ENCODE measurements around the gene CSTPP1.
A peak's percentile ranks its signal among the peaks of the same experiment; 100 is the strongest.

Gene CSTPP1

DNA sequence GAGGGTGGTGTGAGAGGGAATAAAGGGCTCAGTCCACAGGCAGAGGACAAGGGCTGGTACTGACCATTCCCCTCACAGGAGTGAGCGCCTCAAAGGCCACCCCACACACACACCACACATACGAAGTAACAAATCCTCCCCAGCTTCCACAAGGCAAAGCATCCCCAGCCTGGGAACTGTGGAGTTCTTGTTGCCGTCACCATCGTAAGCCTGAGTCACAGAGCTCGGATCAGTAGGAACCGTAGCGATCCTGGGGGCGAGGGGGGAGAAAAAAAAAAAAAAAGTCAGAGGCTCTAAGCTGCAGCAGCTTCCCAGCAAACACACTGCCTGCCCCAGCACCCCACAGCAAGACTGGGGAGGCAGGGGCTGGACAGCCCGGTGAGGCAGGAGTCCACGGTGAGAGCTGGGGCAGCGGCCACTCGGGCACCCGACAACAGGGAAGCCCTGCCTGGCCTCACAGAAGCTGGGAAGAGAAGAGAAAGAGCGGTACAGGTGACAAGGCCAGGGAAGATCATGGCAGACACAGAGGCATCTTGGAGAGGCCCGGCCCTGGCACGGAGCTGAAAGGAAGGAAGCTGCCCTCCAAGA is 228.8 kb downstream of the CSTPP1 start:
- no peak for DNase-seq

- DNase-seq: no peak
These were observed 229.8 kb downstream of the CSTPP1 start for GRCh38 chr11:47166368-47166767.

- DNase-seq: no peak
These were observed 234.7 kb downstream of the CSTPP1 start for GRCh38 chr11:47171061-47171838.

GRCh38 chr11:47171856-47172255 is 235.3 kb downstream of the CSTPP1 start:
- DNase-seq: no peak

DNA sequence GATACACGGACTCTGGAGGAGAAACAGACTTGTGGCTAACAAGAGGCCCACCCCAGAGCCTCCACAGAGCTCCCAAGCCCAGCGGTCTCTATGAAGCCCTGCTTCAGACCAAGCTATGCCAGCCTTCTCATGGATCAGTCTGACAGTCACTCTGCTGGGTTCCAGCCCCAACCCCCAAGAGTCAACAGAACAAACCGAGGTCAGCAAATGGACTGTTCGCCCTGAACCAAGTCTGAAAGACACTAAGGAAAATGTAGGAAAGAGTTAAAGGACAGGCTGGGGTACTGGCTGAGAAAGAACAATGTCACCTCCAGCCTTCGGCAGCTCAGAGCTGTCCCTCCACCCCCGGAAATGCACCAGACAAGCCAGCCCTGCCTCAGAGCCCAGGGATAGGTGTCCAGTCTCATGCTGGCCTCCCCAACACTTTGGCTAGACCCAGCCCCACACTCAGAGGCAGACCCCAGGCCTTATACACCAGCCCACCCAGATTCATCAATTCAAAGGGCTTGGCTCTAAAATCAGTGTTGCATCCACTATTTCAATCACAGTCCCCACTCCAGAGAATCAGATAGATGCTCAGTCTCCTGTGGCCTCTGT is 236.3 kb downstream of the CSTPP1 start:
- no peak for DNase-seq

GRCh38 chr11:47175746-47176327 is 239.3 kb downstream of the CSTPP1 start:
- no peak for DNase-seq

DNA sequence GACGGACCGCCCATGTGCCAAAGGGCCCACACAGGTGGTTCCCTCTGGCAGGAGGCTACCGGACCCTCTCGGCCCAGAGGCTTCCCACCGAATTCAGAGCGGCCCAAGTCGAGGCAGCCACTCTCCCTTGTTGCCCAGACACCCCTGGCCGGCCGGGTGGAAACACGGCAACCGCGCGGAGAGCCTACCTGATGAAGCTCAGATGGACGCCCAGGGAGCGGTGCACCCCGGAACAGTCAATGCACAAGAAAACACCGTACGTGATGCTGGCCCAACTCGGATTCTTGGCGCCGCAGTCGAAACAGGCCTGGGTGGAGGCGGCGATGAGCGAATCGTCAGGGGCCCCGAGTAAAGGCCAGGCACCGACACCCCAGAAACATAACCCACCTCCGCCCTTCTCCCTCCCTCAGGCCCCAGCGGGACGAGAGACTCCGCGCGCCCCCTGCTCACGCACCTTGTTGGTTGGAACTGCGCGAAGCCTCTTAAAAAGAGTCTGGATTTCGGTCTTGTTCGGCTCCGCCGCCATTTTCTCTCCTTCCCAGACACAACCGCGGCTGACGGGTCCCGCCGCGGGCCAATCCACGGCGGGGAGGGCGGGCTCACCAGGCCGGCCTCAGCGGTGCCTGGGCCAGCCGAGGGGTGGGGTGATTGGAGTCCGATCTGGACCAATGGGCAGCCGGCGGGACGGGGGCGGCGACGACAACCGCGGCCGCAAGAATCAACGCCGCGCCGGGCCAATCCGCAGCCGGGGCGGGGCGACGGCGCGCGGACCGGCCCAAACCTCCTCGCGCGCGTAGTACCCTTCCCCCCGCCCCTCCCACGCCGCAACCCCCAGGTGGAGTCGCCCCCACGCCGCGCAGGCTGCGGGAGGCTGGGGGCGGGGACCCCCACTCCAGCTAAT is 240.0 kb downstream of the CSTPP1 start, which contains the start of gene ARFGAP2:
TSS of gene ARFGAP2 (minus strand) at position 552 of the 901 bp plus-strand sequence. CDS start at position 526, 26 bp downstream.
- DNase-seq: peak; percentile 94

DNA sequence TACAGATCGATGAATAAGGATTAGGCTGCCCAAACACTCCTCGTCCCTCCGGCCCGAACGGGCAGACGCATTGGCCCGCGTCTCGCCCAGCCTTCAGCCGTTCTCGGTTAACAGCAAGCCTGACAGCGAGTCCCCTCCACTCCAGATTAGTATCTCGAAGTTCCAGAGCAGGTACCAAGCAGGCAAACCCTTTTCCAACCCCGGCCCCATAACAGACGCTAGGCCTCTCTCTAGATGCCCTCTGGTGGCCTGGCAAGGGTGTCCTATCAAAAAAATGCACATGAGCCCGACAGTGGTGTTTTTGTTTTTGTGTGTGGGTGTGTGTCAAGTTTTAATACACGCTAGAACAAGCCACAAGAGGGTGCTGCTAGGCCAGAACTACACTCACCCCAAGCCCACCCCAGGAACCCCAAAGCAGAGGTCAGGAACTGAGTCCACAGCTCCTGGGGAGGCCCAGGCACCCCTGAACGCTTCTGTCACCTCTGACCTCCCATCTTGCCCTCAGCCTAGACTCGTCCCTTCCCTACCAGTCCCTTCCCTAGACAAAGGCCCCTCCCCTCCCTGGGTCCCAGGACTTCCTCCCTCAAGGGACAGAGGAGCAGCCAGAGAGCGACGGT is 240.8 kb downstream of the CSTPP1 start:
- peak; percentile 79 for DNase-seq

DNA sequence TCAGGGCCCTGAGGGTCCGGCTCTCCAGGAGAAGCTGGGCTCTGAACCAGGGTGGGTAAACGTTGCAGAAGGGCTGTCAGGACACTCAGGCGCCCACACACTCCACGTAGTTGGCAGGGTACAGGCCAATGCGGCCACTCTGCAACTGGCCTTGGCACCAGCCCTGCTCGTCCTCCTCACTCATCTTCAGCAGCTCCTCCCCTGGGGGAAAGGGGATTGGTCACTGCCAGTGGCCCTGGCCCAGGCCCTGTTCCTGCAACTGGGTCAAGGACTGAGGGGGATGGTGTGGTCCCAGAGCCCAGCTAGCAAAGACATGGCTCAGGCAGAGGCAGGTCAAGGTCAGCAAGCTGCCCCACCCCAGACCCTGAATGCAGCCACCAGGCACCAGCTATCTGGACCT is 241.3 kb downstream of the CSTPP1 start:
- DNase-seq: no peak

GRCh38 chr11:47178316-47178715 is 241.8 kb downstream of the CSTPP1 start:
- no peak for DNase-seq

GRCh38 chr11:47178737-47179654 is 242.4 kb downstream of the CSTPP1 start:
- DNase-seq: no peak

DNA sequence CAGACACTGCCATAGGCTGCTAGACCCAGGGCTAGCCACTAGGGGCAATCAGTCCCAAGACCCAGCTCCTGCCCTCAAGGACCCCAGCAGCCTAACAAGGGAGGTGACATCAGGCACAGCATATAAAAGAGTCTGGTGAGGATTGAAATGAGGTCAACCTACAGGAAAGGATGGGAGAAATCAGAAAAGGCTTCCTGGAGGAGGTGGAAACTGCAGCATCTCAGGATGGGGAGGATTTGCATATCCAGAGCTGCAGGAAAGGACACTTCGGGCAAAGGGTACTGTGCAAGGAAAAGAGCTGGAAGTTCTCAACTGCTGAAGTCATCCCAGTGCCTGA is 243.1 kb downstream of the CSTPP1 start:
- DNase-seq: peak; percentile 26

GRCh38 chr11:47180006-47180787 is 243.6 kb downstream of the CSTPP1 start:
- DNase-seq: no peak

GRCh38 chr11:47181271-47181670 is 244.7 kb downstream of the CSTPP1 start:
- no peak for DNase-seq

DNA sequence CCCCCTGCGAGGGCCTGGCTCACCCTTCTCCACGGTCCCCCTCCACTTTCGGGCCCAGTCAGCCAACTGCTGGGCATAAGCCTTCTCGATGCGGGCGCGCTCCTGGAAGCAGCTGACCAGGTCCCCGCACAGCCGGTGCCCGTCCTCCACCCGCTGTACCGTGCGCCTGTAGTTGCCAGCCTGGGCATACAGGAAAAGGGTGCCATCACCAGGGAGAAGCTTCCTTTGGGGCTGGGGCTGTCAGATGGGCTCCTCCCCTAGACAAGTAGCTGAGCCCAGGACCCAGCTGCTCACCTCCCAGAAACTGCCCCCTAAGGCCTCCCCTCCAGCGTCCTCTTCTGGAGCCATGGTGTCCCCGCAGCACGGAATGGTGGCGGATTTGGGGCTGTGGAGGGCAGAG is 245.8 kb downstream of the CSTPP1 start:
- no peak for DNase-seq

DNA sequence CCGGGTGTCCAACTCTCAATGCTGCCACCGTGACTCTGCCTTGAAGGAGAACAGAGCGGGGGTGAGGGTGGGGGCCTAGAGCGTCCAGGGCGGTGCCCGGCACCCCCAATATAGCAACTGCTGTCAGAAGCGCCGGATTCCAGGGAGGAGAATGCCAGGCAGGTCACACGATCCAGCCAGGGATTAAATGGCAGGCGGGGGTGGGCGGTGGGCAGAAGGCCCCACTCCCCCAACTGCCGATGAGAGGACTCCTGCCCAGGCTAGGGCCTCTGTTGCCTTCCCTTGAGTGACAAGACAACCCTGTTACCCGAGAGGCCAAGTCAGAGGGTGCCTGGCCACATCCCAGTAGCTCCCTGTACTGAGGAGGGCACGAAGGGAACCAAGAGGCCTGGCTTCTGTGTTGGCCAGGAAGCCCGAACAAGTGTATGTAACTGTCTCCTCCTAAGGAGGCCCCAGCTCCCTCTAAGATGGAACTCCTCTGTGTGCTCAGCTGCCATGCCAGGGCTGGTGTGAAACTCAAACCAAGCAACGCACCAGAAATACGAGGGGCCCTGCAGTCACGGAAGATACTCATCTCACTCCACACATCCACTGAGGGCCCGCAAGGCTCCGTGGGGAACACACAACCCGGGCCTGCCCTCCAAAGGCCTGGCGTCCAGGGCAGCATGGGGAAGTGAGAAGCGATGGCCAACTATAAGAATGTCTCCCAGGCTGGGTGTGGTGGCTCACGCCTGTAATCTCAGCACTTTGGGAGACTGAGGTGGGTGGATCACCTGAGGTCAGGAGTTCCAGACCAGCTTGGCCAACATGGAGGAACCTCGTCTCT is 246.7 kb downstream of the CSTPP1 start:
- DNase-seq: no peak

- no peak for DNase-seq
These were observed 247.4 kb downstream of the CSTPP1 start for GRCh38 chr11:47183969-47184368.

DNA sequence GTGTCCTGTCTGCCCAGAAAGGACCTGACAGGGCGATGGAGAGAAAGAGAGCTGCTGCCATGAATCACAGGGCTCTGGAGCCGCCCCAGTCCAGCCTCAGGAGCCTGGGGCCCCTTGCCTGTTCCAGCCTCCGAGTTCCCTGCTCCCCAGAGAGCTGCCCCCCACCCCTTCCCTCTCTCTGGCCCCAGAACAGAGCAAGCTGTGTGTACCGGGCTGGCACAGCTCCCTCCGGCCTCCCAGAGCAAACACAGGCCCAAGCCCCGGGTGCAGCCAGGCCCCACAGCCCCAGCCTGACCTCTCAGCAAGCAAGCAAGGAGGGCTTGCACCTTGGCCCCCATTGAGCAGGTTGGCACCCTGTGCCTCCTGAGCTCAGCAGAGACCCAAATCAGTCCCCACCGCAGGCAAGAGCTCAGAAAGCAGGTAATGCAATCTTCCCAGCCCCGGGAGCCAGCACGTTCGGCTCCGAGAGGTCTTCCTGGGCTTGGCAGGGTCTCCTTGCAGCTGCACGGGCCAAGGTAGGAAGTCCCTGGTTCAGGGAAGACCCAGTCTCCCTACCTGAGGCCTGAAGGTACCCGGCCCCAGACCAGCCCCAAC is 248.2 kb downstream of the CSTPP1 start:
- DNase-seq: no peak

Data from NCI-H1105 treated with DMSO at 0.1 percent for 48 hours (cell line).